GM19468 (cell line): ENCODE data around the gene CTNNAL1.
"Not testable (repeated sequence)": the region's sequence is repeated elsewhere in the genome, so short reads cannot be mapped to it uniquely, and the experiment has no call there.

ENCODE experiments used
- ATAC-seq: cut with Tn5 transposase; IDR thresholded peaks from one replicate; pipeline ENCODE4 v1.9.1; 2021; ENCODE audit warnings: mild to moderate bottlenecking, moderate library complexity, moderate number of reproducible peaks; ENCODE audit not compliant: unreplicated experiment; ENCODE audit errors: extremely low read depth

The CTNNAL1 gene

GRCh38 chr9:109001275-109001676 lies 12.0 kb downstream of the CTNNAL1 start:
- no peak for ATAC-seq

- no peak for ATAC-seq
These were observed 16.2 kb downstream of the CTNNAL1 start for GRCh38 chr9:108997112-108997511.

DNA sequence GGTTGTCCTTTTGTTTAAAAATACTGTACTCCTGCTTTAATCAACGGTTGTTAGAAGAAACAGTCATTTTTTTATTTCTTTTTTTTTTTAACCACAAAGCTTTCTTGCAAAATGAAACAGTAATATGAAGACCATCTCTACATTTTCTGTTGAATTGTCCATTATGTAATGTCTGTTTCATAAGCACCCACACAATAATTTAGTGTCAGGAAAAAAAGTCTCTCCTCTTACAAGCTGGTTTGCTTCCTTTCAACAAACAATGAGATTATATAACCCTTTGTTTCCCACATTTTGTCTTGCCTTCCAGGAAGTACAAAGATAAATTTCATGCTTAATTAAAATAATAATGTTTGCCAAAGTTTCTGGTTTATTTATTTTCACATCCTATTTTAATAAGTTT lies 16.7 kb downstream of the CTNNAL1 start:
- ATAC-seq = no peak

DNA sequence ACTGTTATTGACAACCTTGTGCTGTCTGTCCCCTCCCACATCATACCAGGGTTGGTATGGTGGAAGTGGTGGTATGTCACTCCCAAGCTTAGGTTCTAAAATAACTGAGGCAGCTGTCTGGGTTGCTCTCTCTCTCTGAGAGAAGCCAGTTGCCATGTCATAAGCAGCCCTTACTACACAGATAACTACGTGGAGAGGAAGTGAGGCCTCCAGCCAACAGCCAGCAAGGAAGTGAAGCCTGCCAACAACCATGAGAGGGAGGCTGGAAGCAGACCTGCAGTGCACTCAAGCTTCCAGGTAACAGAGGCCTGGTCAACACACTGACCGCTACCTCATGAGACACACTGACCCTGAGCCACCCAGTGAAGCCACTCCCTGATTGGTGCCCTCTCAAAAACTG lies 18.6 kb downstream of the CTNNAL1 start:
- ATAC-seq = peak; percentile 66

- ATAC-seq = no peak
These were observed 21.8 kb downstream of the CTNNAL1 start for GRCh38 chr9:108991479-108991878.

DNA sequence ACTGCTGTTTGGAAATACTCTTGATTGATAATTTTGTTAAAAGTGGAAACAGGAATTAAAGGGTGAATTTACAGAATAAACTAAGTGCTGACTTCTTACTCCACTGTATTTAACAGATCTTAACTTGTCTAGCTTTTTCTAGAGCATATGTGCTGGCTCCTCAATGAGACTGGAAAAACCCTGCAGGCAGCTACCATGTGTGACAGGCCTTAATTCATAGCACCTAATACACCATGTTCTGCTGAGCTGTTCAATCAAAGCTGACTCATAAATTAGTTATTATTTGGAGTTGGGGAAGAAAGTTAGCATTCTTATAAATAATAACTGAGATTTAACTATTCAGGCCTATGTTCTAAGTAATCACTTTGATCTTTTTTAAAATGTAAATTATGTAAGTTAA lies 29.4 kb downstream of the CTNNAL1 start:
- ATAC-seq = no peak

GRCh38 chr9:108980893-108981292 lies 32.4 kb downstream of the CTNNAL1 start:
- no peak for ATAC-seq

DNA sequence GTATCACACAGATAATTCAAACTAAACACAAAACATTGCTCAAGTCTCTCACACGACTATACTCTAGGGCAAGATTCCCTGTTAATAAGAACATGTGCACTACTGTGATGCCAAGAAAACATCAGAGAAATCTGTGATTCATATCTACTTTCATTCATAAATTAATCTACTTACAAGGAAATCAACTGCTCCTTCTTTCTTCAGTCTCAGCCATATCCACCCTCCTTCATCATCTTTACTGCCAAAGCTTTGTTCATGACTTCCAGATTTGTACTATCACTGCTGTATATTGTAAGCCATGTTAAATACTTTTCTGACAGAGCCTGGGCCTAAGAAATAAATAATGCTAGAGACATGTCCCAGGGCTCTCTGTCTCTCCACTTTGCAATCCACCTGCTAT lies 35.1 kb downstream of the CTNNAL1 start:
- no peak for ATAC-seq

GRCh38 chr9:108973895-108974294 lies 39.4 kb downstream of the CTNNAL1 start:
- ATAC-seq = no peak

DNA sequence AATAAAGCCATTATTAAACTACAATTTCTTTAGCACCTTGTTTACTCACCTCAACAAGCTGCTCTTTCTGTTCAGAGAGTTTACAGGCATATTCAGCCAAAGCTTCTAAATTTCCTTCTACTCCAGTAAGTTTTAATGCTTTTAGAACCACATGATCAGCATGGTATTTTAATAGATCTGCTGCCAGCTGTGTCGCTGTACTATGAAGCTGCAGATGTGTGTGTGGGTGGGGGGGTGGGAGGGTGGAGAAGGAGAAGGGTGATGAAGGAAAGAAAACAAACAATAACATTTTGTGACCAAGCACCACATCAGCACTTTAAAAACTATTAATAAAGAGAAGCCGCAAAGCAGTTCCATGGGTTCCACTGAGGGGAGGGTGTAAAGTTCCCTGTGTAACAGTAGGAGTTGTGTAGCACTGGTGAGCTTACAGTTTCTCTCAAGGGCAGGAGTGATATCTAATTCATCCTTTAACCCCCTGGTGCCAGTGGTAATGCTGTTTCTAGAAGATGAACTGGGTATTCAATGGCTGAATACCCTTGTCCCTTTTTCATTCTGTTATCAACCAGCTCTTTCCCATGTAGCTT lies 40.6 kb downstream of the CTNNAL1 start:
- no peak for ATAC-seq

DNA sequence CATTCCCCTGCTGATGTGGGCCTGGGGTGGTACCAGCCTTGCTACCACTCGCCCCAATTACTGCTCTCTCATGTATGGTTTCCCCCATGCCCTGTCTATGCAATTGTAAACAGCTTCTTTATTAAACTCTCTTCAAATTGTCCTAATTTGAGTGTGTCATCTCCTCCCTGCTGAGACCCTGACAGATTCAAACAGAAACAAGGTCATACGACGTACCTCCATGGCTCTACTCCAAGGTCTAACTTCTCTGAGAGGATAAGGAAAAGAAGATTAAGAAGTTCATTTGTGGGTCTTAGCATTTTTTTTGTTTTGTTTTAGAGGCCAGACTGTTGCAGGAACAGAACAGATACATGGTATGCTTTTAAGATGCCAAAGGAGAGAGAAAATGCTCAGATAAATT lies 41.1 kb downstream of the CTNNAL1 start:
- no peak for ATAC-seq

DNA sequence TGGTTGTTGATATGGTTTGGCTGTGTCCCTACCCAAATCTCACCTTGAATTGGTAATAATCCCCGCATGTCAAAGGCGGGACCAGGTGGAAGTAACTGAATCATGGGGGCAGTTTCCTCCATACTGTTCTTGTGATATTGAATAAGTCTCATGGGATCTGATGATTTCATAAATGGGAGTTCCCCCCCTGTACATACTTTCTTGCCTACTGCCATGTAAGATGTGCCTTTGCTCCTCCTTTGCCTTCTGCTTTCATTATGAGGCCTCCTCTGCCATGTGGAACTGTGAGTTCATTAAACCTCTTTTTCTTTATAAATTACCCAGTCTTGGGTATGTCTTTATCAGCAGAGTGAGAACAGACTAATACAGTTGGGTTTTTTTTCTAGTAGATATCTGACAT lies 41.9 kb downstream of the CTNNAL1 start:
- ATAC-seq = not testable (repeated sequence)

DNA sequence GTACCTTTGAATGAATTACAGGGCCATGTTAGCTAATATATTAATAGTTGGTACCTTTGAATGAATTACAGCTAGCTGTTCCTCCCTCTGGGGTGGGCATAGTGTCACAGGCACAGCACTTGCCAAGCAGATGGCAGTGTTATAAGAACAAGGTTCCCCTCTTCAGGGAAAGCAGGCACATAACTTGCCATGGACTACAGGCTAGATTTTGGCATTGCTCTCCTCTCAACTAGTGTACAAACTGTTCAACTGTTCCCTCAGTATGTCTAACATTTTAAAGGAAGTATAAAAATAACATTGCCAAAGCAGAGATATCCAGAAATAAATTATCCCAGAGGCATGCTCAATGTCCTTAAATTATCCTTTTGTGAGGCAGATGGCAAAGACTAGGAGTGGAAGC lies 45.4 kb downstream of the CTNNAL1 start:
- ATAC-seq = no peak

- ATAC-seq = no peak
These were observed 49.7 kb downstream of the CTNNAL1 start for GRCh38 chr9:108963459-108964143.

DNA sequence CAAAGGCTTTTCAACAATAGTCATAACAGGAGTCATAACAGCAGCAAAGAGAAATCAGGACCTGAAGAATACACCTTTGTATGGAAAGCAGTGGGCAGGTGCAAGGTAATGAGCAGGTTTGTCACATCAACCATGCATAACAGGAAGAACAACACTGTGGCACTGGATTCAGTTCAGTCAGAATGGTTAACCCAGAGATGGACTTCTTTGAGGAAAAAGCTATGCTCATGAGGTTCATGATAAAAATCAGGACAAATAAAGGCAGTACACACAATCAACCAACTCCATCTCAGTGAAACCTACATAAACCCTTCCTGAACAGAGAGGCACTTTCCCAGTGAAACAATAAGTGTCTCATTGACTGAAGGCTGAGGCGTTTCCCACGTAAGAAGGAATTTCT lies 52.1 kb downstream of the CTNNAL1 start:
- ATAC-seq = no peak

DNA sequence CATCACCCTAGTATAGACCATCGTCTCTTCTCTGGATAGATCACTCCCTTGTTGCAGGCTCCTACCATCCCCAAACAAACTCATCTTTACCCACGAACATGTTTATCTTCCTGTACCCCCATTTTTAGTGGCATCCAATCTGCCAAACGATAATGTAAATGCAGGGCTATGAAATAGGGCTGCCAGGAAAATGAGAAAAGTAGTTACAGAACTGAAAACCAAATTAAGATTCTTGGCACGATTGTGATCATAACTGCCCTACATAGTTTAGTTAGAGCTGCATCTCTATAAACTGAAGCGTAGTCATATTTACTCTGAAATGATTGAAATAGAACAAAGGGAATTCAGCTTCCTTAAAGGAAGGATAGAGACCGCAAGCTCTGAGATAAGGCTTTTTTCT lies 53.0 kb downstream of the CTNNAL1 start:
- ATAC-seq = no peak

- ATAC-seq = no peak
These were observed 56.7 kb downstream of the CTNNAL1 start for GRCh38 chr9:108956631-108957026.

DNA sequence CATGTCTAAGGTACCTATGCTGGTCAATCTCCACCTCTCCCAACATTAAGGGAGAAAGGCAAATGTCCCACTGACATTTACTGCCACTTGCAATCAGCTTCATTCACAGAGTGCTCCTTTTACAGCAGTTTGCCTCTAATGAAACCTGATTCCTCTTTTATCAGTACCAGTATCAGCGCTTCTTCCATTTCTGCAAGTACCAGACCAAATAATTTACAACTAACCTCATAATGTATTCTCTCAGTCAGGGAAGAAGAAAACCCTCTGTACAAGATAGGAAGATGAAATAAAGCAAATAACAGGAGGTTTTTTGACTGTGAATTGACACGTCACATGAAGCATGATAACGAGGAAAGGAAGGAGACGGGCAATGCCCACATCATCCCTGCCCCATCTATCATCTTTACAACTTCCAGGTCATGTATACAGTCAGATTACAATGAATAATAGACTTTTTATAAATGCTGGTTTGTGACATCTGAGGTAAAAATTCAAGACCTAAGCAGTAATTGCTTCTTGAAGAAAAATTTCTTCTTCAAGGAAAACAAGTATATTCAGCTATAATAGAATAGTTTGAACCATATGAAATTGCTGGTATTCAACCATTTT lies 57.2 kb downstream of the CTNNAL1 start:
- ATAC-seq = no peak

GRCh38 chr9:108953983-108954574 lies 59.2 kb downstream of the CTNNAL1 start:
- ATAC-seq = no peak

DNA sequence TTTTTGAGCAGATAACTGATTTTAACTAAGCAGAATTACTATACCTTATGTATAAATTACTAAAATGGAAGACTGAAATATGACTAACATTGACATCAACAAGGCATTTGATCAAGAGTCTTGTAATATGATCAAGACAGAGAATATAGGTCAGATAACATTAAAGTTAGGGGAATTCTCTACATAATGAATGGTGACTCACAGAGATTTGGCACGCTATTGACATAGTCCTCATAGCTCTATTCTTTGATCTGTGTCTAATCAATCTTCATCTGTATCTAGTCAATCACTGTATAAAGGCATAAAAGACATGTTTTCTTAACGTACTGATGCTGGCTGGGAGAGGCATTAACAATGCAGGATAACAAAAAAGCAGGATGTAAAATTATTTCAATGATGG lies 61.7 kb downstream of the CTNNAL1 start:
- no peak for ATAC-seq

GRCh38 chr9:108950168-108950567 lies 63.1 kb downstream of the CTNNAL1 start:
- no peak for ATAC-seq
